Bronchial epithelial cell (primary cell): ENCODE results near the gene IKZF1. TPM values are rescaled to one million over a fixed set of nuclear protein-coding genes. Genes with fewer than 3 reads are reported as not detected.

ENCODE experiments used
- DNase-seq: peaks from one replicate; pipeline ENCODE4 v3.0.0-alpha.2; 2010; ENCODE audit warnings: low read depth
- FAIRE-seq: peaks from 2 replicates; lab custom pipeline; 2011; peaks lifted over from hg19 to GRCh38; lab: Jason Lieb, UNC
- H3K27me3 ChIP-seq: 2 replicates; pipeline ENCODE4 v1.5.1; 2011; ENCODE audit warnings: low read length; ENCODE audit not compliant: control insufficient read depth, insufficient read depth
- H3K36me3 ChIP-seq: 2 replicates; pipeline ENCODE4 v1.5.1; 2011; ENCODE audit warnings: low read length; ENCODE audit not compliant: control insufficient read depth, insufficient read depth
- H3K4me3 ChIP-seq: 2 replicates; pipeline ENCODE4 v1.5.1; 2011; ENCODE audit warnings: mild to moderate bottlenecking, low read depth, low read length, control low read depth
- CTCF ChIP-seq: IDR thresholded peaks from 2 replicates; pipeline ENCODE4 v1.5.1; 2011; ENCODE audit warnings: mild to moderate bottlenecking, moderate library complexity, low read length, control low read depth, inconsistent platforms; ENCODE audit not compliant: insufficient read depth, severe bottlenecking
- total RNA-seq: library from RNA; depleted of rRNA; stranded (reverse); fragments of >200 nt; gene quantifications from 2 replicates; pipeline ENCODE4 v1.2.1, GENCODE V29; 2014

The IKZF1 gene
- total RNA-seq, 1 donor from 2014 or later, result not detected

- FAIRE-seq (no peak), DNase-seq (no peak)
- Histone ChIP-seq H3K36me3 (no peaks in the 10 kb centered on the region), H3K4me3 (no peak overlapping the region), H3K27me3 (no peaks in the 10 kb centered on the region)
- no peak for TF ChIP-seq CTCF
Measured at GRCh38 chr7:50356945-50357268, 52.4 kb downstream of the IKZF1 start.

GRCh38 chr7:50357426-50357825 lies 52.9 kb downstream of the IKZF1 start:
- DNase-seq, result no peak
- Histone ChIP-seq H3K4me3 (no peak overlapping the region), H3K27me3 (no peaks in the 10 kb centered on the region), H3K36me3 (no peaks in the 10 kb centered on the region)
- no peak for FAIRE-seq
- TF ChIP-seq CTCF, result no peak

GRCh38 chr7:50358041-50358705 lies 53.7 kb downstream of the IKZF1 start:
- FAIRE-seq (no peak), DNase-seq (no peak)
- Histone ChIP-seq H3K27me3 (no peaks in the 10 kb centered on the region), H3K4me3 (no peak overlapping the region), H3K36me3 (no peaks in the 10 kb centered on the region)
- TF ChIP-seq CTCF, result no peak

- no peak for DNase-seq
- Histone ChIP-seq H3K4me3 (no peak overlapping the region), H3K27me3 (no peaks in the 10 kb centered on the region), H3K36me3 (no peaks in the 10 kb centered on the region)
- no peak for TF ChIP-seq CTCF
- FAIRE-seq, result no peak
Measured at GRCh38 chr7:50358779-50359178, 54.3 kb downstream of the IKZF1 start.

- DNase-seq (no peak), FAIRE-seq (no peak)
- H3K27me3 ChIP-seq, result no peaks in the 10 kb centered on the region
- H3K4me3 ChIP-seq, result no peak overlapping the region
- no peak for TF ChIP-seq CTCF
- no peaks in the 10 kb centered on the region for H3K36me3 ChIP-seq
Measured at GRCh38 chr7:50359258-50359994, 54.9 kb downstream of the IKZF1 start.
